Measurements from ENCODE around the gene KCNA2.
A peak's percentile ranks its signal among the peaks of the same experiment; 100 is the strongest.

DNA sequence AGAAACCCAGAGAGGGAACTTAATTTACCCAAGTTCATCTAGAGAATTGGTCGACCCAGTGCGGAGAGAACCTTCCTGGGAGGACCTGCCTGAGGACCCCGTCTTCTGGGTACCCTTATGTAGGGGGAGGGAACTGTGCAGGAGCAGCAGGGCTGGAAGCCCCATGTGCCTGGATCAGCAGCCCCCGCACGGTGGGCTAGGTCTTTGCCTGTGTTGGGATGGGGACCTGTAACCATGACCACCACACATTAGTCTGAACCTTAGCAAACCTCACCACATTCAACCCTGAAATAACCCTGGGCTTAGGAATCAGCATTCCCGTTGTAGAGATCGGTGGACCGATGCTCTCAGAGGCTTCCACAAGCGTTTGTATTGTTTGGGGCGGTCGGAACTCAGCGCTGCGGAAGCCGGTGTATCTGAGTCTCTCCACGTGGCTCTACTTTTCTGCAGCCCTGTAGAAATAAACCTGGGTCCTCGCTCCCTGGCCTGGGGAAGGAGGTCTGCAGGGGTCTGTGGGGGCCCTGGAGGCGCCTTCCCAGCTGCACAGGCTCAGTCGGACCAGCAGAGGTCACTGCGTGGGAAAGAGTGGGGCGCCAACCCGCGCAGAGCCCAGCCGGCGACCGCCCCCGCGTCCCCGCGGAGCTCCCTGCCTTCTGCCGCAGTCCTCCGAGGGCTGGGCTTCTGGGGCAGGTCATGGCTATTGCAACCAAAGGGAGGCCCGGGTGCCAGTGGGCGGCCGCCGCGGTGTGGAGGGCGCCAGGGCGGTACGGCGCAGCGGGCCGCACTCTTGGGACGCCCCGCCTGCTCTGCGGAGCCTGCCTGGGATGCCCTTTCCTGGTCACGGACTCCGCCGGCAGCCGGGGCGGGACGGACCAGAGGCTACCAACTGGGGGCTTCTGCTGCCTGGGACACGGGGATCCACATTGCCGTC lies 51.0 kb downstream of the KCNA2 start:
- TF ChIP-seq POLR2A (IDR thresholded peaks at IDR 0.05) (no peak), CTCF (IDR thresholded peaks at IDR 0.05 in 8 of 11, conservative IDR thresholded peaks at IDR 0.05 in 3 of 11) (peak in 10 of 11 experiments; percentile 40 to 88 (median 80)), POLR2AphosphoS5 (IDR thresholded peaks at IDR 0.05) (peak in 2 of 3 donors; percentile 45 to 60)
